CMK (cell line): ENCODE measurements around the gene RAD18.

Source experiments
- DNase-seq: peaks from one replicate; pipeline ENCODE4 v3.0.0-alpha.2; 2010; ENCODE audit warnings: low read depth

The RAD18 gene

DNA sequence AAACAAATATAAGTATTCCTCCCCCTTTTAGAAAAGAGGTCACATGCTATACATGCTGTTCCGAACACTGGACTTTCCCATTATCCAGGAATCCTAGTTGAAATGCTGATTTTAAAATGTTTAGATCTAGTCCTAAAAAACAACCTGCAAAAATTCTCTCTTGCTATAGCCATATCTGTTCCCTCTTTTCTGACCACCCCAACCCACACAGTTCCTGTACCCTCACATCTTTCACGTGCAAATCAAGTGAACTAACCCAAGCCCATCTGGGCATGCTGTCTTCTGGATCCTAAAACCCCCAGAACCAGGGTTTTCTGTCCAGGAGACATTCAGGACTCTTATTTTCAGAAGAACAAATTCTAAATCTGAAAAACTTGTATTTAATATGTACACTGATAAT, 67.4 kb downstream of the RAD18 start:
- DNase-seq: no peak

DNA sequence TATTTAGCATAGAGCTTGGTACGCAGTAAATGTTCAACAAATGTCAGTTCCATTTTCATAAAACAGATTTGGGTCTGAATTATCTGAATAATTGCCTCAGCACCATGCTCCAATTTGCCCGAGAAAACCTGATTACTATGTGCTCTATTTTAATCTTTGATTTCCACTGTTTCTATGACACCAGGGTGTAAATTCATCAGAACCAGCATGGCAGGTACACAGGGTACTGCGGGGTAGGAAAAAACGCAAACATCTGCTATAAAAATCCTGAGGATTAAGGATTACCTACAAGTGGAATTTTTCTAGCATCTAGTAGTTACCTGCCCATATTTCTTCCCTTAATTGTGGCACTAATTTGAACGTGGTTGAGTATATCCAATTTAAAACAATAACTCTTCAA, 70.3 kb downstream of the RAD18 start:
- DNase-seq: no peak

DNA sequence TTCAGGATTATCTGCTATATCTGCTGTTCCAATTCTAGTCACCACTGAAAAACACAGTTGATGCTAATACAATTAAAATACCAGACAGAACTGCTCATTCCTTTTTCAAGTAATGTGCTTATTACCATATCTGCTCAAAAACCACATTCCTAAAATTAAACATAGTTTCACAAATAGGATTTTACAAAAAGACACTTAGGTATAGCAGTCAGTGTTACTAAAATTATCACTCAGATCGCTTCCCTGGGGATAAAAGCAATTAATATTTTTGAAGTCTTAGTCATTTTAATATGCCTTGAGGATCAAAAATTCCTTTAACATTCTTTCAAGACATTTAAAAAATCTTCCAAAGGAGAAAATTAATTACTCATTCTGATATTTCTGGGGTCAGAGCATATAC, 71.5 kb downstream of the RAD18 start:
- no peak for DNase-seq

DNA sequence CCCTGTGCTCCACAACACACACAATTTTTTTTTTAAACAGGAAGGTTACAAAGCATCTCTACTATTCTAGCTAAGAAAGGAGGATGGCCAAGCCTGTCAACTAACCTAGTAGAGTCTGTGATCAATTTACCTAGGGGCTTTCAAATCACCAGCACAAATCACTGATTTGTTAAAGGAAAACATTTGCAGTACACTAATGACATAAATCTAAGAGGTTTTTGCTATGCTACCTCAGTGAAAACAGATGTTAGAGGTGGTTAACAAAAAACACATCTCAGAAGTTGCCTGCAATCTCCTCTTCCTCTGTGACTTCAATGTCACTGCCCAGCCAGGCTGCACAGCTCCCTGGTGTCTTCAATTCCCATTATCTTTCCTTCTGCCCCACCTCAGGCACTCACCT, 72.0 kb downstream of the RAD18 start:
- DNase-seq: no peak

DNA sequence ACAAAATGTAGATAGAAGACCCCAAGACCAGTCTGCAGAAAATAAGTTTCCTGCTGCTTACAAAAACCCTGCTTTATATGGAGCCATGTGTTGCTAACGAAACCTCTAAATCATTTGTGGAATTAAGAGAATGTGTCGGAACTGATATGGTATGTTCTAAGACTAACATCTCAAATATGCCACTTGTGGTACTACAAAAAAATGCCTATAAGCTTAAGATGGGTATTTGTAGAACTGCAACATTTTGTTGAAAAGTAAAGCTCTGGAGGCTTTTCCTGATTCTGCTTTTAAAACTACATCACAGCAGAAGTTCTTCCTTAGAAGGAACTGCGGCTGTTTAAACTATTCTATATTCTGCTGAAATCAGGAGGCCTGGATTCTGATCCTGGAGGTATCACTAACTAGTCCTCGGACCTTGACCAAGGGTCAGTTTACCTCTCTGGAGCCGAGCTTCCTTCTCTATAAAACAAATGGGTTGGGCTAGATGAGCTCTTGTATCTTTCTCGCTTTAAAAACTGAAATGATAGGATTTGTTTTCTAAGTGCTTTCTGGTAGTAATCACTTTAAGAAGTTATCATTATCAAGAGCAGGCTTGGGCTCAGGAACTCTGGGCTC, 74.9 kb downstream of the RAD18 start:
- DNase-seq: no peak

DNA sequence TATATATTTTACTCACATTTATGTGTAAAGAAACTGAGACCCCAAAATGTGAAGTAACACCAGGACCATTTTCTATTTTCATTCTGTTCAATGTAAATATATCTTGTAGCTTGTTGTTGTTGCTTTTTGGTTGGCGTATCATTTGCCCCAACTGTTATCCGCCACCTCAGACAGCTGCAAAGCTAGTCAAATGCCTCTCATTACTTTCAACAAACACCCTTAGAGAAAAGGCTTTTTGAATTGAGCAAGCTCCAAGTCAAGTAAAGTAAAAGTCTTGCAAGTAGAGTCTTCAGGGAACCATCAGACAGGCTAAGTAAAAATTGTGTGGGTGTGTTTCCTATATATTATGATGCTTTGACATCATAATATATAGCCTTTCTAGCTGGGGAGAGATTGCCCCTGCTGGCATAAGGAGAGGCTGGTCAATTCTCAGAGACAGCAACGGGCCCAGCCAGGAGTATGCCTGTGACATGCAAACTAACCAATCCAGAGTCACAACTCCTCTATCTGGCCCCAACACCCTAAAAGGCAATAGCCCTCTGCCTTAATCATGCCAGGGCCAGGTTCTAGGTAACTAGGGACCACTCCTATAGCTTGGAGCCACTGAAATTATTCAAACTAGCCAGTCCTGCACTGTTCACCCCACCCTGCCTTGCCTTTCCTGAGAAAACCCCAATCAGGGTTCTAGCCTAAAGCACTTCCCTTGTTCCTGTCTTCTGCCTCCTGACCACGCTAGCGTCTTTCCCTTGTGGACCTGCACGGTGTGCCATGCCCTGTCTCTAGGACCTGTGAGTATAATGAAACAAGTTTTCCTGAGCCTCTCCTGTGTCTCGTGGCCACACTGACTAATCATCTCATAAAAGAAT, 75.6 kb downstream of the RAD18 start:
- DNase-seq: no peak

DNA sequence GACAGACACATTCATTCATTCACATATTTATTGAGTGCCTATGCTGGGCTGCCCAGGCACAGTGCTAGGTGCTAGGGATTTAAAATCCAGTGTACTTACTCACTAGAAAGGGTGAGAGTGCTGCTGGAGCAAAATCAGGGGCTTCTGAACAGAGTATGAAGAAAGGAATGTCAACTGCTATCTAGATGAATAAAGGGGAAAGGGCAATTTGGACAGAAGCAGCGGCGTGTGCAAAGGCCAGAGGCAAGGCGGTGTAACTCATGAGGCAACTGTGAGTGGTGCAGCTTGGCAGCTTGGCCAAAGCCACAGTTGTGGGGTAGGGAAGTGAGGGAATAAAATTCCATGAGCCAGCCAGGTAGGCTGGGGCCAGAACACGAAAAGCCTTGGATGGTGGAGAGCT, 76.7 kb downstream of the RAD18 start:
- DNase-seq: no peak

DNA sequence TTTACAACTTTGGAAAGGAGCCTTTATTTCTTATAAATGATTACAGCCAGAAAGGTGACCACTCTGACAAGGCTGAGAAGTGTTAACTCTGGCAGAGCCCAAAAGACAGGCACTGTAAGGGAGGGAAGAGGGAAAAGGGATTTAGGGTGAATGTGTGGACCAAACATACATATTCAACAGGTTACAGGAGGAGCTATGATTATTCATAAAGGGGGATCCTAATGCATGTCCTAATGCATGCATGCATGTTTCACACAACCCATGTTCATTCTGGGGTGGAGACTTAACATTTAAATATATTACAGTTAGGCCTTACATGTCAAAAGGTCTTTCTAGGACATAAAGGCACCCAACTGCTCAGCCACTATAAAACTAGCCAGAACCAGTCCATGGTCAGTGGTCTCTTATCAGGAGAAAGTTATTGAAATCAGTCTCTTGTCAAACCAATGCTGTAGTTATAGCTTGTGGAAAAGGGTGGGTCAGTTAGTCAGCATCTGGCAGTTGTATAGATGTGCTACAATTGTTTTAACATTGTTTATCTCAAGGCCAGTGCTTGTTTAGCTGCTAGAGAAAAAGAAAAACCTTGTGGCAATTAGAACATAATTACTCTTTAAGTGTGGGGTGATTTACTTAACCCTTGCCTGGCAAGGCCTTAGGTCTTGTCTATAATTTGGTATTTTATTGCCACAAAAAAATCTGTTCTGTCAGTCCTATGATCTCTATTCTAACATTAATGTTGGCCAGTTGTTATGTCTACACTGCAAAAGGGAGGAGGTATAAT, 77.5 kb downstream of the RAD18 start:
- no peak for DNase-seq

DNA sequence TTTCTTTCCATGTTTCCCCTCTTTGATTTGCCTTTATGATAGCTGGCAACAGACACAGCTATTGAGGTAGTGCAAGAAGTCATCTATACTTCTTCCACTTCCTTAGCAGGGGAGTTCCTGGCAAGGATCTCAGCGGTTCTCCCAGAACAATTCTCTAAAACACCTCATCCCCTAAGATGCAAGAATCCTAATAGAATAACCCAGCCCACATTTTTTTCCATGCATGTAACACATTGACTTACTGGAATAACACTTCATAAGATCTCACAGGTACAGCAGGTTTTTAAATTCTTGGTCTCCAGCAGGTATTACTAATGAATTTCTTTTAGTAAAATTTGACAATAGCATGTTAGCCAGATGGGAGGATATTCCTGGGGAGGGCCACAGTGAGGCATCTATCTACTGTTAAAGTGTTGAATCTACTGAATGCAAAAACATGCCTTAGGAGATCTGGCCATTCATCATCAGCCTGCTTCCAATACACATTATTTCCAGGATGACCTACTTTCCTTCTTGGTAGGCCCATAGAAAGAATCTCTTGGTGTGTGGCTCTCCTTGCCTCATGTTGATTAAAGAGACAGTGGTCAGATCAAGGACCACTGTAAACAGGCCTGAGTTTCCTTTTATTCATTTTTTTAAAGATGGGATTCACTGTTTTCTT, 78.5 kb downstream of the RAD18 start:
- no peak for DNase-seq

DNA sequence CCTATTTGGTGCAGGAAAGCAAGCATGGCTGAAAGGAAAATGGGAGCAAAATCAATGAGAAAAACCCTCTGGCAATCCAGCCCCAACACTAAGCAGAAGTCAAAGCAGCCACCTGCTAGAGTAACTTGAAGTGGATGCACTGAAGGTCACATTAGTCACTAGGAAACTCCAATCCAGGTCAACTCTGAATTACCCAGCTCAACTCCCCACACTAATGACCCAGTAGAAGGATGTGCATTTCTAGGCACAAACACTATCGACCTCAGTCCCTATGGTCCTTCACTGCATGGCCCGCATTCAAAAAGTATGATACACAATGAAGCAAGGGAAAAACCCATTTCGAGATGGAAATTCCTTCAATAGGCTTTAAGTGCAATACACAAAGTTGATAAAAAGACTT, 80.6 kb downstream of the RAD18 start:
- DNase-seq: no peak

DNA sequence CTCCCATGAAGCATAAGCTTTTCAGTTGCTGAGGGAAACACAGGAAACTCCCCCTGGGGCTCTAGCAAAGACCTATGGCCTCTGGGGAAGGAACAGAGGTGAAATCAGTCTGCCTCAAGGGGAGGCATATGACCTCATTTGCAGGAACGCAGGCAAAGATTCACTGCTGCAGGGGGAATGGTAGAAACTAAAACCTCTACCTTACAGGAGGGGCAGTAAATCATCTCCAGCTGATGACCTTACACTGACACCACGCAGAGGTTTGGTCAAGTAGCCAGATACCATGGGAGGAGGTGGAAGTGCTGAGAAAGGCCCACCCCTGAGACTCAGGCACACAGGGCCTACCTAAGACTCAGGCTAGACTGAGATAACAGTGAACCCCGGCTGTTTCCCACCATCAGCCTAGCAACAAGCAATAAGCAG, 81.1 kb downstream of the RAD18 start:
- no peak for DNase-seq

DNA sequence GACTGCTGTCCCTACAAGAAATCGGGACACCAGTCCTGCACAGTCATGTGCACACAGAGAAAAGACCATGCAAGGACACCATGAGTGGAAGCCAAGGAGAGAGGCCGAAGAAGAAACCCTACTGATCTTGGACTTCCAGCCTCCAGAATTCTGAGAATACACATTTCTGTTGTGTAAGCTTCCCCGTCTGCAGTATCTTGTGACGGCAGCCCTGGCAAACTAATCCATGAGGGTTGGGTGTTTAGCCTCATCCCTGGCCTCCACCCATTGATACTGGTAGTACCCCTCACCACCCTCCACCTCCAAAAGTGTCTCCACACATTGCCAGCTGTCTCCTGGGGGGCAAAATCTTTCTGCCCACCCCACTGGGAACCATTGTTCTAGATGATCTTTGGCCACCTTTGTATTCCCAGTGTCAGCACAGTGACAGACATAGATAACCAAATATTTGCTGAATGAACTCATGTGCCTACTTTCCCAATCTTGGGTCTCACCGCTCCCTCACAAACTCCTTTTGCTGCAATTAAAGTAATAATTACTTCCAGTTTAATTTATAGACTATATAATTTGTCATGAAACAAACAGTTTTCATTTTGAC, 83.8 kb downstream of the RAD18 start:
- DNase-seq: no peak

DNA sequence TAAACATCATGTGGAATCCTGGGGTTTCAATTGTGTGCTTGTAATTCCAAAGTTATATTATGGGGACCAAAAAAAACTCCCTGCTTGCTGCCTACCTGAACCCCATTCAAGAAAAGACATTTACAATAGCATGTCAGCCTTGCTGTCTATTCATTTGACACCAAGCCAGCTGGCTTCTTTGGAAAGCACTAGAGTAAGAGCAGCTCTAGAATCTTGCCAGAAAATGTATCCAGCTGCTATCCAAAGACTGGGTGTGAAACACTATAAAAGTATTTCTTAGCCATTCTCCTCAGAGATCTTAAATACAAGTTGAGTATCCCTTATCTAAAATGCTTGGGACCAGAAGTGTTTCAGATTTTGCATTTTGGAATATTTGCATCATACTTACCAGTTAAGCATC, 87.4 kb downstream of the RAD18 start:
- no peak for DNase-seq

DNA sequence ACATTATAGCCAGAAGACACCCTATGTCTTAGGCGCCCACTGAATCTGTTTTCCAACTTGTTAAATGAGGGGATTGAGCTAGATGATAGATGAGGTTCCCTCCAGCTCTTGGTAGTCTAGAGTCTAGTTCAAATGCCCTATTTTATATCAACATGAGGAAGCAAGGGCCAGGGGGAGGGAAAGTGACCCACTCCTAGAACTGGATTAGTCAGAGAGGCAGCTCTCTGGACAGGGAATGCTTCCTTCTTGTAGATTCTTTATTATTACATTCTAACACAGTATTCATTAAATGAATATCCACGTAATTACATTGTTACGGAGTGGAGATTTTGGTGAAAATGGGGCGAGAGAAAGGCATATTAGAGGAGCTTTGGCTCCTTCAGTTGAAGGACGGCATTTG, 89.5 kb downstream of the RAD18 start:
- DNase-seq: no peak

DNA sequence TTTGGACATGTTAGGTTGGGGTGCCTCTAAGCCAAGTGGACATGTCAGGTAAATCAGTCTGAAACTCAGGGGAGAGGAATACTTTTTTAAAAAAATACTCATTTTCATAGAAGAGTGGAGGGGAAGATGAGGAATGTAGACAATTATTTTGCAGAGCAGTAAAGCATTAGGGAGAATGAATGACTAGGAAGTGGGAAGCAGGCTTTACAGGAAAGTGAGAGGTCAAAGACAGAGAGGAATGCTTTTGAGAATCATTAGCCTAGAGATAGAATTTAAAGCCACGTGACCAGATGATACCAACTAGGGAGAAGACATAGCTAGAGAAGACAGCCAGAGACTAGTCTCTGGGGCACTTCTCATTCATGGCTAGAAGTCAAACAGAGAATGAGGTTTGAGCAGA, 91.0 kb downstream of the RAD18 start:
- no peak for DNase-seq

DNA sequence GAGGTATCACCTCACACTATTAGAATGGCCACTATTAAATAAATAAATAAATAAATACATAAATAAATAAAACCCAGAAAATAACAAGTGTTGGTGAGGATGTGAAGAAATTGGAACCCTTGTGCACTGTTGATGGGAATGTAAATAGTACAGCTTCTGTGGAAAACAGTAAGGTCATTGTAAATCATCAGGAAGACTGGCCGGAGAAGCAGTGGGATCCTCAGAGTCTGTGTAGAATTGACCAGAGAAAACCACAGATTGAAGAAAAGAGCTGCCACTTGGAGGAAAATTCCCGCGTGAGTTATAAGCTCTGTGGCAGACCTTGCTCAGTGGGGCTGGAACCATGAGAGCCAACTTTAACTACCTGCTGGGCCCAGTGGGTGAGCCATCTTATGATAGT, 92.0 kb downstream of the RAD18 start:
- DNase-seq: no peak

DNA sequence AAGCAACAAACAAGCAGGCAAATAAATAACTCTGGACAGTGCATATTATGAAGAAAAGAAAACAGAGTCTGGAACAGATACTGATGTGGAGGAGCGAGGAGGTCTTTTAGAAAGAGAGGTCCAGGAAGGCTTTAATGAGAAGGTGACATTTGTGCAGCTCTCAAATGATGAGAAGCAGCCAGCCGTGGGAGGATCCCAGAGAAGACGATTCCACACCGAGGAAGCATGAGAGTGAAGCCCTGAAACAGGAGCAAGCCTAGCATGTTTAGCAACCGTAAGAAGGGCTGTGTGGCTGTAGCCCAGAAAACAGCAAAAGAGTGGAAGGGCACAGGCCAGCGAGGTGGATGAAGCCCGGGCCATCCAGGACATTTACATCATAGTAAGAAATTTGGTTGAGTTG, 93.1 kb downstream of the RAD18 start:
- no peak for DNase-seq

DNA sequence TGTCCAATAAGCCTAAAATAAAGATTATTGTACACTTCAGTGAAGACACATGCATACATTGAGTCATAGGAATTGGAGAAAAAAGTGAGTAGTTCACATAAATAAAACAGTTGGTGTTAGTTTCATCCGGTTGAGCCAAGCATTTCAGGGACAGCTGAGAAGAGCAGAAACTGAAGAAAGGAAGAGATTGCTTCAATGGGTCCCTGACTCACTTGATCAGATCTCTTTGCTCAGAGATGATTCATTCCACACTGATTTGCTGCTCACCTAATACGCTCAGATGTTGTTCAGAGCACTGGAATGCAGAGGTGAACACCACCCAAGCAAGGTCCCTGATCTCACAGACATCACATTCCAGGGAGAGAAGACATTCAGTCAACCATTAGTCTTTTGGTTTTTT, 93.7 kb downstream of the RAD18 start:
- DNase-seq: no peak

DNA sequence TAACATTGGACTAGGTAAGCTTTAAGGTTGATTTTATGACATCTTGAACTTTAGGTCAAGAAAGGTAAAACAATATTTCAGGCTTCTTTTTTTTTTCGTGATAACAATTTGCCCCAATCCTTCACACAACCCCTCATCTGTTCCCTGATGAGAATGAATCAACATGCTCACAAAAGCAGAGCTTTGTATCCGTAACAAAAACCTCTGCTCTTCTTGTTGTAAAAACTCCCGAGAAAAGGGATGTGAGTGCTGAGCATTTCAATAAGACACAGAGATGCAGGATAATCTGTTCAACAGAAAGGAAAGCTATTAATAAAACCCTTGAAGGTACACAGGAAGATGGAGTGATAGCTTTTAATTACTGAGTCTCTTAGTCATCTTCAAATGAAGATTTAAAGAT, 94.3 kb downstream of the RAD18 start:
- DNase-seq: no peak

DNA sequence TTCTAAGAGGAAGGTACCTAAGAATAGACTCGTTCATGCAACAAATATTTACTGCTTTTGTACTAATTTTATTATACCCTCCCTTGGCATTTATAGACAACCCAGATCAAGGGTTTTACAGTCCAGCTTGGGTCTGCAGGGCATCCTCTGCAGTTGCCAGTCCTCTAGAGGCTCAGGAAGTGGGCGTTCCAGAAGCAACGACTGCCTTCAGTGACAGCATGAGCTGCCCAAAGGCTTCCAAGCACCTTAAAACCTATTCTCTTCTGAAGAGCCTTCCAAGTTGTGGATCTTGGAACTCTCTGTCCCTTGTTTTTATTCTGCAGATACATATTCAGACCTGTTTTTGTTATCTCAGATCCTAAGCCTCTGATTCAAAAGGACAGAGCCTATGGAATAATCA, 95.6 kb downstream of the RAD18 start:
- DNase-seq: no peak

DNA sequence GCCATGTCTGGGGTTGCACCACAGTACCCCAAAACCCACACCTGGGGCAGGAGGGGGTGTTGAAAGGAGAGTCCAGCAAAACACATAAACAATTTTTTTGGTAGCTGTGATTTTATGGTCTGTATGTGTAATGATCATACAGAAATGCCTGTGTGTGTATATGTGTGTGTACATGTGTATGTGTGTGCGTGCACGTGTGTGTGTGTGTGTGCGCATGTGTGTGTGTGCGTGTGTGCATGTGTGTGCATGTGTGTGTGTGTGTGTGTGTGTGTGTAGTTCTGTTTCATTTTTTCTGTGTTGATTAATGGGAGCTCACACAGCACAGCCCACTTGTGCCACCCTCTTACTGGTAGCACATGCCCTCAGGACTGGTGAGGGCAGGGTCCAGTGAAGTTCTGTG, 97.6 kb downstream of the RAD18 start:
- DNase-seq: no peak
